GM12892 (cell line): ENCODE results near the gene ABCA6.

Source experiments
- POLR2A ChIP-seq: IDR thresholded peaks from 2 replicates; pipeline ENCODE4 v1.6.1; 2011; ENCODE audit warnings: low read depth, low read length, control low read depth
- POLR2AphosphoS5 ChIP-seq: IDR thresholded peaks from 2 replicates; pipeline ENCODE4 v1.6.1; 2011; ENCODE audit warnings: low read depth, low read length, control low read depth
- TAF1 ChIP-seq: IDR thresholded peaks from 2 replicates; pipeline ENCODE4 v1.6.1; 2011; ENCODE audit warnings: low read depth, mild to moderate bottlenecking, control low read depth, low read length, borderline replicate concordance

- TF ChIP-seq POLR2AphosphoS5 (no peak), TAF1 (no peak), POLR2A (no peak)
Observed at GRCh38 chr17:69090365-69090764, 51.3 kb downstream of the ABCA6 start.
